Glomerular visceral epithelial cell (primary cell): Measurements from ENCODE around the gene PRDM16.
"Not testable (repeated sequence)": the region's sequence is repeated elsewhere in the genome, so short reads cannot be mapped to it uniquely, and the experiment has no call there.

Experiments used
- DNase-seq: peaks from one replicate; pipeline ENCODE4 v3.0.0-alpha.2; 2016; ENCODE audit errors: extremely low spot score

The PRDM16 gene

DNA sequence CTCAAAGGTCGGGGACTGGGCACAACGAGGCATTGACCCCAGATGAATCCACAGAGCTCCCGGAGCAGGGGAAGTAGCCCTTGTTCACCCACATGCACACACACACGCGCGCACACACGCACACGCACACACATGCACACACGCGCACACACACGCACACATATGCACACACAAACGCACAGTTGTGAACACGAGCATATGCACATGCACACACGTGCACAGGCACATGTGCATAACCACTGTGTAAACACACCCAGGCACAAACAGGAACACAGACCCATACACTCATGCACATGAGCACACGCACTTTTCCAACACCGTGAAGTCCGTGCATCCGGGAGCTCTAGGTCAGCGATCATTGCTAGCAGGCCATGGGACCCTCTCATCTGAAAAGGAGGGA lies 208.6 kb downstream of the PRDM16 start:
- DNase-seq, result no peak

DNA sequence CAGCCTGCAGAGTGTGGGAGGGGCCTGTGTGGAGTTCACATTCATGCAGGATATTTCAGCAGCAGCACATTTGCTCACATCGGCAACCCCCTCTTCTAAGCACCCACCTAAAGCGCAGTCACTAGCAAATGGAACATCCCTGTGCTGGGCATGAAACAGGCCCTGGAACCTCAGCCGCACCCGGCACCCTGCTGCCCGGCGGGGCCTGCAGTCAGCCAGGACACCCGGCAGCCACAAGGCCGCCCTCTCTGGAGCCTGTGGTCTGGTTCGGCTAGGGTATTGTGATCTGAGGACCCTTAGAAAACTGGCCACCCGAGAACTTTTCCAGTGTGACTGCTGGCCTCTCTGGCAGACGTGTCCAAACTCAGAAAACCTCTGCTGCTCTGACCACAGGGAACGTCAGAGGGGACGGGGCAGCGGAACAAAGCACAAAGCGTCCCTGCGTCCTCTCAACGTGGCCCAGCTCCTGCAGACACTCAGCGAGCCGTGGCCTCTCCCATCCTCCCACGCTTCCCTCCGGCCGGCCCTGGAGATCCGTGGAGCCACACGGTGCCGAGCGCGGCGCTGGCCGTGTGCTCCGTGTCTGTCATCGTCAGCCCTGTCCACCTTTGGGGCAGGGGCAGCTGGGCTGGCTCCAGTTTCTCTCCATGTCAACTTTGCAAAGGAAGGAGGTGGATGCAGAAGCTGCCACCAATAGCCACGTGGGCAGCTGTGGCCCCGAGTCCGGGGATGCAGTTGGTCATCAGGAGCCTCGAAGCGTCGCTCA lies 209.6 kb downstream of the PRDM16 start:
- DNase-seq, result no peak

GRCh38 chr1:3279182-3279470 lies 210.1 kb downstream of the PRDM16 start:
- DNase-seq, result no peak

DNA sequence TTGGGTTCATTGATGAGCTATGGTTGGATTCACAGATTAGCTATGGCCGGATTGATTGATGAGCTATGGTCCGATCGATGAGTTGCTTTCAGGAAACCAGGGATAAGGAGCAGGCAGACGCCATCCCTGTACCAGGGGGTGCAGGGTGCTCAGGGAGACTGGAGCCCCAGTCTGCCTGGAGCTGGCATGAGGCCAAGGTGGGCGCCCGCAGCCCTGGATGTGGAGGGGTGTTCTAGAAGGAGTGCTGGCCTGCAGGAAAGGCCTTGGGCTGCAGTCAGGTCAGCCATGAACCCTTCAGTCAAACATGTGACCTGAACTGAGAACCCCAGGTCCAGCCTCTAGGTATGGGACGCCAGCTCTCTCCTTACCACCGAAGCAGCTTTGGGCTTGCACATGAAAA lies 212.7 kb downstream of the PRDM16 start:
- DNase-seq, result no peak

DNA sequence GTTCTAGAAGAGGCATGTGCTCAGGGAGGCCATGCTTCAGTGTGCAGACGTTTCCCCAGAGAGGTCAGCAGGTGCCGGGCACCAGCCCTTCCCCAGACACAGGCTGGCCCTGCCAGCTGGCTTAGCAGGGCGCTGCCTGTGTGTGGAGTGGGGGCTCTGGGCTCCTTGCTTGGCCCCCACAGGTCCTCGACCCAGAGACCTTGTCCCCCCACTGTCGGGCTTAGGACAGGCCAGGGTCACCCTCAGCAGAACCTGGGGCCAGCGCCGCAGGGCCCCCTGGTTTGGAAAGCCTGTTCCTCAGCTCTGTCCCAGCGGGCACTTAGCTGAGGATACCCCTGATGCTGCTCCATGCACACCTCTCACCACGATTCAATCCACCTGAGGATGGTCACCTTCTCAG lies 213.2 kb downstream of the PRDM16 start:
- DNase-seq, result no peak

DNA sequence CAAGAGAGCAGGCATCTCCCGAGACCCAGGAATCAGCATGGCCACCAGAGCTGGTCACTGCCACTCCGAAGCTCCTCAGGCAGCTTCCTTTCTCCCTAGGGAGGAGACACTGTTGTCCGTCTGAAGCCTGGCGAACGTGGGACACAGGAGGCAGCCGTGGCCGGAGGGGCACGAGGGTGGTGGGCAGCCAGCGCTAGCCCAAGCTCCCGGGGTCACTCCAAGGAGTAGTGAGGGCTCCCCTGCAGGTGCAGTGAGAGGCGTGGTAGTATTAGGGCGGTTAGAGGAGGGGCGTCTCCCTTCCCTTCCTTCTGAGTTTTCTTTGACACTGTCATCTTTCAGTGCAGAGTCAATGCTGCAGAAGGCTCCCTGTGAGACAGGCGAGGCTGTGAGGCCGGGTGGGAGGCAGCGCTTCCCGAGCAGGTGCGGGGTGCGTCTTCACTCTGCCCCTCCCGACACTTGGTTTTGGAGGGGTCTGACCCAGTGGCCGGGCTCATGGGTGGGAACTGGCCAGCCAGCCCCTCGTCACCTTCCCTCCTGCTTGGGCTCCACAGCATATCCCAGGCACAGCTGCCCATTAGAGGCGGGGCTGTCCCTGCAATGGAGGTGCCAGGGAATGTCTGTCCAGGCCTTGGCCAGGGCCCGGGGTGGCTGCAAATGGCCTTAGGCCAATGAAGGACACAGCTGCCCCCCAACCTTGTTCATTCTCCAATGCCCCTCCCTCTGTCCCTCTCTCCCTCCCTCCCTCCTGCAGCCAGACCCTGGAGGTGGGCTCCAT lies 213.8 kb downstream of the PRDM16 start:
- DNase-seq, result no peak

GRCh38 chr1:3283849-3284248 lies 214.8 kb downstream of the PRDM16 start:
- DNase-seq, result no peak

GRCh38 chr1:3284691-3285090 lies 215.7 kb downstream of the PRDM16 start:
- no peak for DNase-seq

GRCh38 chr1:3285106-3285740 lies 216.2 kb downstream of the PRDM16 start:
- no peak for DNase-seq

DNA sequence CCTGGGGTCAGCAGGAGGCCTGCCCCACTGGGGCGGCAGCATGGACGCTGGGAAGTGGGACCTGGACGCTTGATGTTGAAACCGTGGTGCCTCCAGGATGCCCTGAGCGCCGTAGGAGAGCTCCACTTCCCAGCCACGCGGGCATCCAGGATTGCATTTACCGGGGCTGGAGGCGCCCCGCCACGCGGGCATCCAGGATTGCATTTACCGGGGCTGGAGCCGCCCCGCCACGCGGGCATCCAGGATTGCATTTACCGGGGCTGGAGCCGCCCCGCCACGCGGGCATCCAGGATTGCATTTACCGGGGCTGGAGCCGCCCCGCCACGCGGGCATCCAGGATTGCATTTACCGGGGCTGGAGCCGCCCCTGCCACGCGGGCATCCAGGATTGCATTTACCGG lies 218.1 kb downstream of the PRDM16 start:
- not testable (repeated sequence) for DNase-seq

- no peak for DNase-seq
Observed at GRCh38 chr1:3287656-3288160, 218.7 kb downstream of the PRDM16 start.

- no peak for DNase-seq
Observed at GRCh38 chr1:3289502-3289901, 220.5 kb downstream of the PRDM16 start.

DNA sequence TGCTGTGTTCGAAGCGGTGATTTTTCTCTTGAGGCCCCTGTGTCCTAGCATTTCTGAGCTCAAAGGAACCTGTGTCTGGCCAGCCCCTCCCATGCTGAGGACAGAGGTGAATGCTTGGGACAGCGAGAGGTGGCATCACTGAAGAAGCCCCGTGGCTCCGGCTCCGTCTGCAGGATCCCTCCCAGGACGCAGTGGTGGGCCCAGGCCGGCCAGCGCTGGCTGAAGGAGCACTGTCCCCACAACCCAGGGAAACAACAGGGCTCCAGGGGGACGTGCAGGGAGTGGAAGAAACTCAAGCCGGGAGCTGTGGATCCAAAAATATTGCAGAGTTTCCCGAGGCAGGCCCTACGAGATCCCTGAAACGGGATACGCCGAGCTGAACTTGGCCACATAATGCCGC lies 221.4 kb downstream of the PRDM16 start:
- DNase-seq, result no peak

DNA sequence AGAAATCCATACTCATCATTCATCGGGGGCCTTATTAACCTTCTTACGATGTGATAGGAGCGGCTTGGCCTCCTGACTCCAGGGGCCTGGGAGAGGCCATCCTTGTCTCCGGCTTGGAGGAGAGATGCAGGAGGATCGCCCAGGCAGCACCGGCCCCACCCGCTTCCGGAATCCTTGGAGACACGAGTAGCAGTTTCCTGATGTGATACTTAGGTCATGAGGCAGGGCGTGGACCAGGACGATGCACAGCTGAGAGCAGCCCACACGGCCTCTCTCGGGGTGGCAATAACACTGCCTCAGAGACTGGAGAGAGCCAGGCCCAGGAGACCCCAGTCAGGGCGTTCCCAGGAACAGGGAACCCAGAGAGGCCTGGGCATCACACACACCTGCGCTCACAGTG lies 221.9 kb downstream of the PRDM16 start:
- DNase-seq, result no peak

DNA sequence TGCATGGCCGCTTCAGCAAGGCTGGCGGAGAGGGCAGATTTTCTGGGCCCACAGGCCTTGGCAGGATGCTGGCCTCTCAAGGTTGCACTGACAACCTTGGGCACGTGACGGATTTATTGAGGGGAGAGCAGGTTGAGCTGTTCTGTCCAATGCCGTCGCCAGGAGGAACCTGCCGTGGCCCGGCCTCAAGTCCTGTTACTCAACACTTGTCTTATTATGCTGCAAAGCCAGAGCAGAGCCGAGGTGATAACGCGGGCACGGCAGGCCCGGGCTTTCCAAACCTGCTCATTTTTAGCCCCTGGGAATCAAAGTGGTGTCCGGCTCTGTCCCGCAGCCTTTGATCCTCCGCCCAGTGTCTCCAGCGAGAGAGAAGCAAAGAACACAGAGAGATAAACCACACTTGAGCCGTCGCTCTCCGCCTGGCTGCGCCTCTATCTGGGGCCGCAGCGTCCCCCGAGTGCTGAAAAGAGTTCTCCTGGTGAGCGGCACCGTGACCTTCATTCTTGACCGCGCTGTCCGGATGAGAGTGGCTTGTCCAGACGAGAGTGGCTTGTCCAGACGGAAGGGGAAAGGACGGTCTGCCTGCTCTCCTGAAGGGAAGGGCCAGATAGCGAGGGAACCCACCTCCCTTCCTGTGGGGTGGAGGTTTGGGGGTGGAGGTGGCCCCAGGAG lies 223.2 kb downstream of the PRDM16 start:
- no peak for DNase-seq

GRCh38 chr1:3292868-3293562 lies 224.0 kb downstream of the PRDM16 start:
- no peak for DNase-seq

GRCh38 chr1:3293563-3294080 lies 224.6 kb downstream of the PRDM16 start:
- DNase-seq, result no peak

DNA sequence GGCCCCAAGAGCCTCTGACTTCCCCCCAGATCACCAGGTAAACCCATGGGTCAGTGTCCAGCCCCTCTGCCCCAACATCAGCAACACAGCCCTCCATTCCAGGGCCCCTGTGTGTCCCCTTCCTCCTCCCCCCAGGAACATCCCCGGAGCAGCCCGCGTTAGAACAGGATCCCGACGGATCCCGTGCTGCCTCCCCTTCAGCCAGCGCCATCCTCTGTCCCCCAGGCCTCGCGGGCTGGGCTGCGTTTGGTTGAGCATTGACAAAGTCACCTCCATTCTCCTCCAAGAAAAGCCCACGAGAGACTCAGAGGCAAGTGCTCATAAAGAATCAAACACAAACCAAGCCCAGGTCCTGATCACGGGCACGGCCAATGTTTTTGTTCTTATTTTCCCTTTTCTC lies 225.4 kb downstream of the PRDM16 start:
- DNase-seq, result no peak

DNA sequence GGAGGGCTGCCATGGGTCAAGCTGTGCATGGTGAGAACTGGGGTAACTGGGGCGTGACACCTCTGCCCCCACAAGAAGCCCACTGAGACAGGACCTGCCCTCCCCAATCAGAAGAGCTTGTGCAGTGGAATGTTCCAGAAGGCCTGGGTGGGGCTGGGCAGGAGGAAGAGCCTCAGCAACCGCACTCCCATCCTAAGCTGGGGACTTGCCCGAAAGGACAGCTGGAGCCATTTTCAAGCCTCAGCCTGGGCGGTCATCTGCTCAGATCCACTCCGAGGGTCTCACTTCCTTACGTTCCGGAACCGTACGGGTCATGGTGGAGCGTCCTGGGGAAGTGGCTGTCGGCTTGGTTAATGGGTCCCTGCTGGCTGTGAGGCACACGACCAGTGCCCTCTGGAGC lies 226.8 kb downstream of the PRDM16 start:
- DNase-seq, result no peak

- DNase-seq, result no peak
Observed at GRCh38 chr1:3296326-3296725, 227.3 kb downstream of the PRDM16 start.

DNA sequence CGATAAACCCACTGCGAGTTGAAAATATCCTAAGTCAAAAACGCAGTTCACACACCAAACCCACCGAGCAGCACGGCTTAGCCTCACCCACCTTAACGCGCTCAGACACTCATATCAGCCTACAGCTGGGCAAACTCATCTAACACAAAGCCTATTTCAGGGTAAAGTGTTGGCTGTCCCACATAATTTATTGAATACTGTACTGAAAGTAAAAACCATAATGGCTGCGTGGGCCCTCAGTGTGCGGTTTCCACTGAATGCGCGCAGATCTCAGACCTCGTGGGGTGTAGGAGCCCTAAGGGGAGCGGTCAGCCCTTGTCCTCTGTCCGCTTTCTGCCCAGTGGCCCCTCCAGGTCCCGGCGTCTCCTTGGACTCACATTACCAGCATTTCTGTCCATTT lies 227.8 kb downstream of the PRDM16 start:
- DNase-seq, result no peak

GRCh38 chr1:3297756-3298155 lies 228.8 kb downstream of the PRDM16 start:
- DNase-seq, result no peak
